Gastroesophageal sphincter (tissue), 3 donors: ENCODE results near the gene MTR.

Experiments used
- CTCF ChIP-seq, 4 experiments: fragments of 200-600 bp in 2 of 4; fragments of 450-650 bp in 2 of 4; sonication (generic) in 1 of 4; IDR thresholded peaks; one replicate each; pipeline ENCODE4 v1.5.1; 2017 to 2019; ENCODE audit warnings: antibody characterized with exemption in 4 of 4, mild to moderate bottlenecking in 2 of 4, moderate library complexity in 2 of 4
- POLR2AphosphoS5 ChIP-seq: sonication (generic); formaldehyde crosslinking; IDR thresholded peaks from one replicate; pipeline ENCODE4 v1.6.1; 2017; ENCODE audit warnings: antibody characterized with exemption

- no peak for TF ChIP-seq CTCF (IDR thresholded peaks at IDR 0.05)
- no peak for TF ChIP-seq POLR2AphosphoS5
Observed at GRCh38 chr1:236858165-236858564, 63.1 kb downstream of the MTR start.
